CD4-positive, alpha-beta T cell (primary cell): ENCODE results near the gene PCSK2. TPM values are rescaled to one million over a fixed set of nuclear protein-coding genes. Genes with fewer than 3 reads are reported as not detected.

Source experiments
- ATAC-seq: fragments of 200-7000 bp; cut with Tn5 transposase; one replicate; pipeline ENCODE4 v1.10.0; 2022; ENCODE audit warnings: mild to moderate bottlenecking; ENCODE audit not compliant: poor library complexity
- CTCF ChIA-PET: fragments of 350-600 bp; sonication (Branson Sonifier 250); formaldehyde crosslinking; loops from one replicate; lab custom pipeline; 2021; ENCODE audit warnings: antibody characterized with exemption, inconsistent platforms; lab: Charles Lee
- POLR2A ChIA-PET: fragments of 350-600 bp; sonication (Branson Sonifier 250); formaldehyde crosslinking; loops from one replicate; lab custom pipeline; 2021; ENCODE audit warnings: antibody characterized with exemption, inconsistent platforms; lab: Charles Lee
- DNase-seq, 14 experiments: peaks; one replicate each; pipeline ENCODE4 v3.0.0-alpha.2; 2013 to 2020; ENCODE audit warnings: mixed read lengths in 2 of 14
- H3K27ac ChIP-seq, 2 donors: one replicate each; pipeline versions ENCODE4 v1.5.1 to v1.7.0; 2013; ENCODE audit warnings: low read length in 2 of 2, low read depth in 1 of 2, mild to moderate bottlenecking in 1 of 2
- H3K27me3 ChIP-seq, 2 experiments: 1 replicate in 1 of 2; 2 replicates in 1 of 2; pipeline versions ENCODE4 v1.6.1 to v1.7.0; 2013; ENCODE audit warnings: low read length in 2 of 2, control low read depth in 1 of 2, mild to moderate bottlenecking in 1 of 2, moderate library complexity in 1 of 2; ENCODE audit not compliant: insufficient read depth in 2 of 2, control insufficient read depth in 1 of 2
- H3K36me3 ChIP-seq: one replicate; pipeline ENCODE4 v1.6.1; 2013; ENCODE audit warnings: low read length, control low read depth; ENCODE audit not compliant: insufficient read depth
- H3K4me1 ChIP-seq: one replicate; pipeline ENCODE4 v1.6.1; 2013; ENCODE audit warnings: low read length, control low read depth; ENCODE audit not compliant: insufficient read depth
- H3K4me3 ChIP-seq: one replicate; pipeline ENCODE4 v1.5.1; 2013; ENCODE audit warnings: mild to moderate bottlenecking, low read length, moderate library complexity
- H3K9me3 ChIP-seq, 2 experiments: 1 replicate in 1 of 2; 2 replicates in 1 of 2; pipeline versions ENCODE4 v1.6.1 to v1.7.0; 2013; ENCODE audit warnings: low read length in 2 of 2, mild to moderate bottlenecking in 2 of 2, control low read depth in 1 of 2, moderate library complexity in 1 of 2; ENCODE audit not compliant: control insufficient read depth in 1 of 2, insufficient read depth in 1 of 2
- H3K27ac Mint-ChIP-seq: one replicate; pipeline ENCODE4 v1.8.0; 2020; ENCODE audit warnings: mixed read lengths
- H3K27me3 Mint-ChIP-seq: one replicate; pipeline ENCODE4 v1.8.0; 2021; ENCODE audit warnings: mixed read lengths
- H3K36me3 Mint-ChIP-seq: one replicate; pipeline ENCODE4 v1.8.0; 2021; ENCODE audit warnings: low read depth, mixed read lengths
- H3K4me1 Mint-ChIP-seq: one replicate; pipeline ENCODE4 v1.8.0; 2021; ENCODE audit warnings: low read depth, mixed read lengths
- H3K4me3 Mint-ChIP-seq: one replicate; pipeline ENCODE4 v1.8.0; 2020; ENCODE audit warnings: mild to moderate bottlenecking, mixed read lengths
- H3K9me3 Mint-ChIP-seq: one replicate; pipeline ENCODE4 v1.8.0; 2020; ENCODE audit warnings: mixed read lengths
- intact Hi-C, 2 experiments: fragments of 100-400 bp; cut with DNase I in 1 of 2; cut with micrococcal nuclease in 1 of 2; formaldehyde crosslinking; loops; one replicate each; pipeline versions ENCODE4 v1.15.1 to v1.9.0; 2023 to 2025; cut with DNase I, micrococcal nuclease
- total RNA-seq, 174 experiments: library from RNA in 2 of 174; stranded (reverse) in 2 of 174; gene quantifications; one replicate each; pipeline ENCODE4 v1.2.3 and lab custom pipeline; 2021 to 2026
- TF ChIP-seq, protein P1 (sequence below): fragments of 200-600 bp; IDR thresholded peaks from one replicate; pipeline ENCODE4 v1.8.0; 2022; ENCODE audit warnings: antibody characterized with exemption, mild to moderate bottlenecking

Gene PCSK2
- total RNA-seq, 2 experiments from 2014 or later: not detected

DNA sequence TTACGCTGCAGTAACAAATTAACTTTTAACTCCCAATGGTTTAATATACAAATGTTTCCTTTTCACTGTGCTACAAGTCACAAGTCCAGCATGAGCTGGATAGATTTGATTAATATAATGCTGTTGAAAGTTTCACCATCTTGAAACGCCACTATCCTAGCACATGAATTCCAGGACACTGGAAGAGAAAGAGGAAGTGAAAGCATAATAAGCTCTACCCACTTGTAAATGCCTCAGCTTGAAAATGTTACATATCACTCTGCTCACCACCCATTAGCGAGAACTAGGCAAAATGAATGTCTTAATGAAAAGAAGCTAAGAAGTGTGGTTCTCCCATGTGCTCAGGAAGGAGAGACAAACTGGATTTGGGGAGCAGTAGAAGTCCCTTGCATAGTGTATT, 46.9 kb downstream of the PCSK2 start:
- Mint-ChIP-seq H3K36me3 (no peaks in the 10 kb centered on the region), H3K4me1 (no peaks in the 10 kb centered on the region), H3K27me3 (peaks cover 7% of the 10 kb centered on the region), H3K9me3 (peaks cover under 1% of the 10 kb centered on the region), H3K27ac (no peak overlapping the region), H3K4me3 (no peak overlapping the region)
- CTCF ChIA-PET: no interaction called here
- POLR2A ChIA-PET: no interaction called here
- ATAC-seq (no peak), DNase-seq (no peak)
- H3K36me3 ChIP-seq: no peaks in the 10 kb centered on the region
- TF ChIP-seq, protein P1, sequence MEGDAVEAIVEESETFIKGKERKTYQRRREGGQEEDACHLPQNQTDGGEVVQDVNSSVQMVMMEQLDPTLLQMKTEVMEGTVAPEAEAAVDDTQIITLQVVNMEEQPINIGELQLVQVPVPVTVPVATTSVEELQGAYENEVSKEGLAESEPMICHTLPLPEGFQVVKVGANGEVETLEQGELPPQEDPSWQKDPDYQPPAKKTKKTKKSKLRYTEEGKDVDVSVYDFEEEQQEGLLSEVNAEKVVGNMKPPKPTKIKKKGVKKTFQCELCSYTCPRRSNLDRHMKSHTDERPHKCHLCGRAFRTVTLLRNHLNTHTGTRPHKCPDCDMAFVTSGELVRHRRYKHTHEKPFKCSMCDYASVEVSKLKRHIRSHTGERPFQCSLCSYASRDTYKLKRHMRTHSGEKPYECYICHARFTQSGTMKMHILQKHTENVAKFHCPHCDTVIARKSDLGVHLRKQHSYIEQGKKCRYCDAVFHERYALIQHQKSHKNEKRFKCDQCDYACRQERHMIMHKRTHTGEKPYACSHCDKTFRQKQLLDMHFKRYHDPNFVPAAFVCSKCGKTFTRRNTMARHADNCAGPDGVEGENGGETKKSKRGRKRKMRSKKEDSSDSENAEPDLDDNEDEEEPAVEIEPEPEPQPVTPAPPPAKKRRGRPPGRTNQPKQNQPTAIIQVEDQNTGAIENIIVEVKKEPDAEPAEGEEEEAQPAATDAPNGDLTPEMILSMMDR: no peak
- H3K27ac ChIP-seq: no peak overlapping the region
- H3K4me3 ChIP-seq: no peak overlapping the region
- H3K4me1 ChIP-seq: no peaks in the 10 kb centered on the region
- intact Hi-C loops: no loop called here
- no peaks in the 10 kb centered on the region for H3K27me3 ChIP-seq
- no peaks in the 10 kb centered on the region for H3K9me3 ChIP-seq

- no peaks in the 10 kb centered on the region for H3K9me3 ChIP-seq
Observed at GRCh38 chr20:17276101-17276500, 49.3 kb downstream of the PCSK2 start.

GRCh38 chr20:17281478-17281877, 54.6 kb downstream of the PCSK2 start:
- Histone ChIP-seq H3K27ac (no peak overlapping the region), H3K9me3 (no peaks in the 10 kb centered on the region), H3K27me3 (no peaks in the 10 kb centered on the region), H3K4me1 (no peaks in the 10 kb centered on the region), H3K4me3 (no peak overlapping the region), H3K36me3 (no peaks in the 10 kb centered on the region)
- Mint-ChIP-seq H3K9me3 (peaks cover 3% of the 10 kb centered on the region), H3K4me3 (no peak overlapping the region), H3K36me3 (no peaks in the 10 kb centered on the region), H3K27me3 (no peaks in the 10 kb centered on the region), H3K4me1 (no peaks in the 10 kb centered on the region), H3K27ac (no peak overlapping the region)
- no peak for DNase-seq
- intact Hi-C loops: no loop called here
- ChIA-PET POLR2A (no interaction called here), CTCF (no interaction called here)
- no peak for ATAC-seq
- TF ChIP-seq, protein P1: no peak

More at GRCh38 chr20:17276101-17276500, 49.3 kb downstream of the PCSK2 start:
- DNase-seq: no peak
- H3K4me1 Mint-ChIP-seq: no peaks in the 10 kb centered on the region
- intact Hi-C loops: no loop called here
- H3K36me3 Mint-ChIP-seq: no peaks in the 10 kb centered on the region
- no peak overlapping the region for H3K27ac Mint-ChIP-seq
- no peak overlapping the region for H3K27ac ChIP-seq
- H3K4me3 ChIP-seq: no peak overlapping the region
- TF ChIP-seq, protein P1: no peak
- CTCF ChIA-PET: no interaction called here
- no peaks in the 10 kb centered on the region for H3K4me1 ChIP-seq
- H3K27me3 ChIP-seq: no peaks in the 10 kb centered on the region
- H3K9me3 Mint-ChIP-seq: peaks cover 3% of the 10 kb centered on the region
- H3K36me3 ChIP-seq: no peaks in the 10 kb centered on the region
- no peak overlapping the region for H3K4me3 Mint-ChIP-seq
- peaks cover 7% of the 10 kb centered on the region for H3K27me3 Mint-ChIP-seq
- POLR2A ChIA-PET: no interaction called here
- no peak for ATAC-seq
